H1 (cell line): Measurements from ENCODE around the gene PIGBOS1. TPM values are rescaled to one million over a fixed set of nuclear protein-coding genes. Genes with fewer than 3 reads are reported as not detected.

Experiments
- CTCF ChIA-PET: fragments of 300-600 bp; sonication (Branson Sonifier 250); formaldehyde crosslinking; loops from one replicate; lab custom pipeline; 2021; ENCODE audit not compliant: partially characterized antibody; lab: Charles Lee
- POLR2A ChIA-PET: fragments of 300-600 bp; sonication (Branson Sonifier 250); formaldehyde crosslinking; loops from one replicate; lab custom pipeline; 2021; ENCODE audit warnings: inconsistent platforms; ENCODE audit not compliant: partially characterized antibody; lab: Charles Lee
- DNase-seq, 2 experiments: peaks; one replicate each; pipeline versions ENCODE4 v3.0.0 to v3.0.0-alpha.2; 2010 to 2022; ENCODE audit warnings: low spot score in 2 of 2, low read depth in 1 of 2, mixed read lengths in 1 of 2
- FAIRE-seq: peaks from 2 replicates; lab custom pipeline; 2011; peaks lifted over from hg19 to GRCh38; lab: Jason Lieb, UNC
- H2AFZ ChIP-seq: 2 replicates; pipeline ENCODE4 v1.8.1; 2012; ENCODE audit warnings: low read length, inconsistent platforms
- H2AK5ac ChIP-seq: 2 replicates; pipeline ENCODE4 v1.6.1; 2013; ENCODE audit warnings: low read depth, low read length
- H2BK120ac ChIP-seq: replicated peaks from 2 replicates; pipeline ENCODE3; 2013; ENCODE audit warnings: low read depth, low read length, inconsistent platforms
- H2BK12ac ChIP-seq: 2 replicates; pipeline ENCODE4 v1.6.1; 2013; ENCODE audit warnings: low read depth, low read length
- H2BK15ac ChIP-seq: 2 replicates; pipeline ENCODE4 v1.6.1; 2013; ENCODE audit warnings: low read length
- H2BK20ac ChIP-seq: 2 replicates; pipeline ENCODE4 v1.6.1; 2013; ENCODE audit warnings: low read length
- H2BK5ac ChIP-seq: 2 replicates; pipeline ENCODE4 v1.6.1; 2013; ENCODE audit warnings: low read depth, low read length
- H3K14ac ChIP-seq: 2 replicates; pipeline ENCODE4 v1.6.1; 2013; ENCODE audit warnings: inconsistent platforms; ENCODE audit not compliant: insufficient read length
- H3K18ac ChIP-seq: 2 replicates; pipeline ENCODE4 v1.6.1; 2013; ENCODE audit warnings: low read length; ENCODE audit errors: extremely low read depth
- H3K23ac ChIP-seq: 2 replicates; pipeline ENCODE4 v1.6.1; 2013; ENCODE audit warnings: inconsistent platforms; ENCODE audit not compliant: insufficient read length
- H3K23me2 ChIP-seq: 2 replicates; pipeline ENCODE4 v1.6.1; 2013; ENCODE audit warnings: low read depth, low read length
- H3K27ac ChIP-seq: 2 replicates; pipeline ENCODE4 v1.6.1; 2011; ENCODE audit warnings: low read depth, low read length, inconsistent platforms
- H3K27me3 ChIP-seq, 4 experiments: replicated peaks in 1 of 4; 1 replicate in 1 of 4; 2 replicates in 3 of 4; pipeline versions ENCODE4 v1.6.1 to v1.8.1; 2011 to 2013; ENCODE audit warnings: low read length in 3 of 4, mild to moderate bottlenecking in 3 of 4, inconsistent platforms in 2 of 4, mixed read lengths in 2 of 4, moderate library complexity in 1 of 4; ENCODE audit not compliant: control insufficient read depth in 3 of 4, insufficient read depth in 3 of 4; ENCODE audit errors: extremely low read depth in 1 of 4
- H3K36me3 ChIP-seq, 4 experiments: 2 replicates each; pipeline versions ENCODE4 v1.6.1 to v1.8.1; 2011 to 2013; ENCODE audit warnings: mild to moderate bottlenecking in 4 of 4, low read length in 3 of 4, moderate library complexity in 2 of 4, control low read depth in 1 of 4, inconsistent platforms in 1 of 4; ENCODE audit not compliant: insufficient read depth in 4 of 4, control insufficient read depth in 2 of 4
- H3K4ac ChIP-seq: replicated peaks from 2 replicates; pipeline ENCODE3; 2013; ENCODE audit warnings: low read length, low read depth, mixed read lengths, inconsistent platforms; ENCODE audit not compliant: insufficient read length
- H3K4me1 ChIP-seq, 4 experiments: replicated peaks in 1 of 4; 1 replicate in 1 of 4; 2 replicates in 3 of 4; pipeline versions ENCODE4 v1.6.1 to v1.8.1; 2011 to 2013; ENCODE audit warnings: low read length in 3 of 4, inconsistent platforms in 2 of 4, mixed read lengths in 1 of 4; ENCODE audit not compliant: insufficient read depth in 4 of 4, control insufficient read depth in 3 of 4
- H3K4me2 ChIP-seq, 2 experiments: 2 replicates each; pipeline versions ENCODE4 v1.6.1 to v1.8.1; 2011 to 2013; ENCODE audit warnings: low read depth in 2 of 2, low read length in 2 of 2, control low read depth in 1 of 2, inconsistent platforms in 1 of 2, mild to moderate bottlenecking in 1 of 2; ENCODE audit not compliant: insufficient read depth in 1 of 2
- H3K4me3 ChIP-seq, 4 experiments: fragments of 200-600, 300-600 bp in 1 of 4; sonication (generic), shearing (Covaris generic), sonication (Bioruptor Twin) in 1 of 4; 2 replicates each; pipeline versions ENCODE4 v1.5.1 to v1.8.1; 2011 to 2016; ENCODE audit warnings: low read length in 4 of 4, low read depth in 3 of 4, control low read depth in 2 of 4, inconsistent platforms in 2 of 4, mild to moderate bottlenecking in 2 of 4, mixed read lengths in 1 of 4, moderate library complexity in 1 of 4; ENCODE audit not compliant: insufficient read depth in 2 of 4; ENCODE audit errors: extremely low read depth in 1 of 4
- H3K56ac ChIP-seq: replicated peaks from 2 replicates; pipeline ENCODE3; 2013; ENCODE audit warnings: low read depth, mild to moderate bottlenecking, mixed read lengths, low read length, inconsistent platforms; ENCODE audit not compliant: insufficient read length
- H3K79me1 ChIP-seq: 2 replicates; pipeline ENCODE4 v1.6.1; 2013; ENCODE audit warnings: low read depth, low read length, control low read depth
- H3K79me2 ChIP-seq, 2 experiments: 2 replicates each; pipeline versions ENCODE4 v1.6.1 to v1.8.1; 2012 to 2013; ENCODE audit warnings: low read length in 2 of 2, mild to moderate bottlenecking in 2 of 2, inconsistent platforms in 1 of 2; ENCODE audit not compliant: insufficient read depth in 2 of 2, control insufficient read depth in 1 of 2
- H3K9ac ChIP-seq, 4 experiments: replicated peaks in 1 of 4; 1 replicate in 1 of 4; 2 replicates in 3 of 4; pipeline versions ENCODE4 v1.6.1 to v1.8.1; 2011 to 2013; ENCODE audit warnings: low read depth in 3 of 4, low read length in 3 of 4, control low read depth in 2 of 4, mild to moderate bottlenecking in 2 of 4, moderate library complexity in 2 of 4, inconsistent platforms in 1 of 4; ENCODE audit errors: extremely low read depth in 1 of 4
- H3K9me3 ChIP-seq, 2 experiments: 2 replicates each; pipeline versions ENCODE4 v1.6.1 to v1.8.1; 2012 to 2013; ENCODE audit warnings: mild to moderate bottlenecking in 2 of 2, moderate library complexity in 2 of 2, control low read depth in 1 of 2, inconsistent platforms in 1 of 2, low read depth in 1 of 2, low read length in 1 of 2, mixed read lengths in 1 of 2; ENCODE audit not compliant: insufficient read depth in 2 of 2
- H4K20me1 ChIP-seq, 2 experiments: replicated peaks in 1 of 2; 2 replicates each; pipeline versions ENCODE3 to v1.8.1; 2011 to 2013; ENCODE audit warnings: inconsistent platforms in 2 of 2, low read length in 2 of 2, mild to moderate bottlenecking in 1 of 2; ENCODE audit not compliant: insufficient read depth in 2 of 2, control insufficient read depth in 1 of 2
- H4K5ac ChIP-seq: 2 replicates; pipeline ENCODE4 v1.6.1; 2013; ENCODE audit warnings: low read length, low read depth, mixed read lengths, inconsistent platforms; ENCODE audit not compliant: insufficient read length
- H4K8ac ChIP-seq: 2 replicates; pipeline ENCODE4 v1.8.0; 2013; ENCODE audit warnings: mild to moderate bottlenecking, moderate library complexity, low read length, inconsistent platforms; ENCODE audit not compliant: insufficient read depth; ENCODE audit errors: extremely low read depth
- H4K91ac ChIP-seq: replicated peaks from 2 replicates; pipeline ENCODE3; 2013; ENCODE audit warnings: low read length, mixed read lengths, inconsistent platforms; ENCODE audit not compliant: insufficient read length
- CREB1 ChIP-seq: IDR thresholded peaks from 2 replicates; pipeline ENCODE4 v1.6.1; 2012; ENCODE audit warnings: inconsistent platforms
- MAFK ChIP-seq: IDR thresholded peaks from 2 replicates; pipeline ENCODE4 v1.6.1; 2012; ENCODE audit warnings: low read depth, mild to moderate bottlenecking, improper control_type of control experiment, low read length
- RXRA ChIP-seq: IDR thresholded peaks from 2 replicates; pipeline ENCODE4 v1.6.1; 2011; ENCODE audit warnings: low read depth, mild to moderate bottlenecking, low read length, moderate library complexity; ENCODE audit not compliant: insufficient read depth
- TEAD4 ChIP-seq: IDR thresholded peaks from 2 replicates; pipeline ENCODE4 v1.6.1; 2012; ENCODE audit warnings: low read depth, low read length, inconsistent platforms, mixed read lengths
- WGBS, 2 experiments: shearing (Covaris generic) in 1 of 2; methylation state at CpG; one replicate each; pipeline versions ENCODE4 v1.1.6 to v1.1.7; 2013 to 2015; ENCODE audit warnings: low lambda C conversion rate in 2 of 2, mixed read lengths in 2 of 2, inconsistent platforms in 1 of 2, low coverage in 1 of 2, missing lambda C conversion rate in 1 of 2; ENCODE audit not compliant: insufficient replicate concordance in 2 of 2, insufficient coverage in 1 of 2, insufficient read length in 1 of 2; ENCODE audit errors: extremely low coverage in 1 of 2, missing lambda C conversion rate in 1 of 2; 5-methylcytosine and 5-hydroxymethylcytosine counted together
- polyA plus RNA-seq, 7 experiments: library from polyadenylated mRNA; depleted of rRNA in 3 of 7; stranded (reverse) in 5 of 7; unstranded in 2 of 7; fragments of >200 nt in 5 of 7; fragments of 200-250 nt in 2 of 7; gene quantifications; 1 replicate in 5 of 7; 2 replicates in 1 of 7; 4 replicates in 1 of 7; pipeline versions ENCODE4 v1.2.1 to v1.2.3, GENCODE V29; 2011 to 2013; ENCODE audit warnings: missing spikeins in 2 of 7, mixed read lengths in 2 of 7
- total RNA-seq: library from RNA; stranded (reverse); fragmentation: NEBNext Ultra II Directional; extraction: Animal tissue kit (Norgen Biotek cat#: 25700); gene quantifications from 2 replicates; pipeline ENCODE4 v1.2.1, GENCODE V29; 2021

Gene PIGBOS1
- total and polyA plus RNA-seq, 2 of the 8 experiments (the other 6 are each of a cell fraction or from before 2014, with no cell fraction given): 7.8 to 16.7 TPM

DNA sequence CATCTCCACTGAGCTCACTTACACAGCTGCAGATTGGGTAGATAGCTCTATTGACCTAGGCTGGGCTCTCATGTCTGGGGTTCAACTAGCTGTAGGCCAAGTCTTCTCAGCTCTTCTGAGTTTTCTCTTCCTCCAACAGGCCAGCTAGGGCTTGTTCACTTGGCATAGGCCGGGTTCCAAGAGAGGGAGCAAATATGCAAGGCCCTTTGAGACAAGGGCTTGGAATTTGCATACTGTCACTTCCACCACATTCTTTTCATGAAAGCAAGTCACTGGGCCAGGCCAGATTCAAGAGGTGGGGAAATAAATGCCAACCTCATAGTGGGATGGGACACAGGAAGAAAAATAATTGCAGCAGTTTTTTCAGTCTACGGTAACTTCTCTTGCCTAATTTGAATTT lies 25.3 kb upstream of the PIGBOS1 start:
- no peak overlapping the region for H2BK5ac ChIP-seq
- CTCF ChIA-PET: interaction anchor here (0.6 to 0.9 kb wide), 2 partner anchors 91 to 181 kb away, joined by 3 to 4 read pairs; no protein-coding TSS in a partner anchor
- no peak overlapping the region for H3K56ac ChIP-seq
- no peak overlapping the region for H4K91ac ChIP-seq
- H3K4me2 ChIP-seq: no peak overlapping the region; a peak in 1 of 4 replicates
- H3K18ac ChIP-seq: no peak overlapping the region
- H2AFZ ChIP-seq: no peak overlapping the region
- no peak overlapping the region for H2AK5ac ChIP-seq
- TF ChIP-seq RXRA (no peak), MAFK (no peak), CREB1 (no peak), TEAD4 (peak; percentile 75)
- peak; percentile 78 for FAIRE-seq
- H2BK12ac ChIP-seq: no peak overlapping the region
- no peaks in the 10 kb centered on the region for H3K9me3 ChIP-seq
- H2BK20ac ChIP-seq: no peak overlapping the region
- H3K79me2 ChIP-seq: no peaks in the 10 kb centered on the region
- H3K27ac ChIP-seq: no peak overlapping the region
- H3K4ac ChIP-seq: no peak overlapping the region
- no peaks in the 10 kb centered on the region for H3K23me2 ChIP-seq
- no peaks in the 10 kb centered on the region for H3K79me1 ChIP-seq
- H3K4me3 ChIP-seq: no peak overlapping the region
- no peak overlapping the region for H3K9ac ChIP-seq
- POLR2A ChIA-PET: interaction anchor here (0.9 kb wide), 1 partner anchor 147 kb away, joined by 3 read pairs; the partner anchor contains the start of gene RSL24D1
- H3K36me3 ChIP-seq: no peaks in the 10 kb centered on the region
- no peak overlapping the region for H2BK120ac ChIP-seq
- 0 out of 2 replicates have a peak overlapping the region, but pooled peaks have one; percentile 61 for H2BK15ac ChIP-seq
- H3K14ac ChIP-seq: no peak overlapping the region
- H3K27me3 ChIP-seq: no peaks in the 10 kb centered on the region
- H4K5ac ChIP-seq: no peak overlapping the region
- WGBS, 2 experiments: 83% methylated on average over 2 of the region's 2 CpGs; no CpG with 5 or more reads in 1 of the 2 experiments
- no peak overlapping the region for H3K23ac ChIP-seq
- H3K4me1 ChIP-seq: peaks cover 5 to 8% (median 7%) of the 10 kb centered on the region in 4 experiments; a peak in 6 of 7 replicates
- H4K8ac ChIP-seq: no peak overlapping the region
- H4K20me1 ChIP-seq: no peaks in the 10 kb centered on the region
- no peak for DNase-seq
